Fibroblast of mammary gland (primary cell): ENCODE measurements around the gene ACHE.

ENCODE experiments used
- DNase-seq: peaks from one replicate; pipeline ENCODE4 v3.0.0-alpha.2; 2010; ENCODE audit warnings: low read depth
- H3K4me3 ChIP-seq: 2 replicates; pipeline ENCODE4 v1.5.1; 2011; ENCODE audit warnings: low read depth, mild to moderate bottlenecking, low read length, moderate library complexity; ENCODE audit not compliant: control insufficient read depth
- CTCF ChIP-seq: conservative IDR thresholded peaks from 2 replicates; pipeline ENCODE4 v1.5.1; 2011; ENCODE audit warnings: low read depth, low read length, inconsistent platforms; ENCODE audit not compliant: control insufficient read depth, insufficient read depth

The ACHE gene

GRCh38 chr7:100865938-100866728 lies 29.6 kb downstream of the ACHE start:
- no peak overlapping the region for H3K4me3 ChIP-seq
- DNase-seq, result no peak

GRCh38 chr7:100865372-100865911 lies 30.2 kb downstream of the ACHE start:
- TF ChIP-seq CTCF, result no peak
- H3K4me3 ChIP-seq, result no peak overlapping the region
- DNase-seq, result no peak

More at GRCh38 chr7:100865938-100866728, 29.6 kb downstream of the ACHE start:
- no peak for TF ChIP-seq CTCF

- no peak for TF ChIP-seq CTCF
- DNase-seq, result no peak
- H3K4me3 ChIP-seq, result no peak overlapping the region
Measured at GRCh38 chr7:100864263-100864845, 31.3 kb downstream of the ACHE start.

- no peak overlapping the region for H3K4me3 ChIP-seq
- TF ChIP-seq CTCF, result no peak
- DNase-seq, result no peak
Measured at GRCh38 chr7:100863406-100863950, 32.2 kb downstream of the ACHE start.

GRCh38 chr7:100861616-100861985 lies 34.1 kb downstream of the ACHE start:
- no peak for TF ChIP-seq CTCF

GRCh38 chr7:100860702-100861615 lies 34.7 kb downstream of the ACHE start:
- no peak overlapping the region for H3K4me3 ChIP-seq
- no peak for TF ChIP-seq CTCF

More at GRCh38 chr7:100861616-100861985, 34.1 kb downstream of the ACHE start:
- no peak overlapping the region for H3K4me3 ChIP-seq
- no peak for DNase-seq

More at GRCh38 chr7:100860702-100861615, 34.7 kb downstream of the ACHE start:
- DNase-seq, result no peak
